DOHH2 (cell line): Measurements from ENCODE around the gene CNTNAP5.

Experiments used
- H3F3A ChIP-seq: fragments of 200-600 bp; sonication (generic), shearing (Covaris generic); 2 replicates; pipeline ENCODE4 v1.6.0; 2016; ENCODE audit warnings: antibody characterized with exemption, mild to moderate bottlenecking; ENCODE audit not compliant: control insufficient read depth, insufficient read depth
- H3K27ac ChIP-seq: fragments of 200-600 bp; sonication (generic); 2 replicates; pipeline ENCODE4 v1.5.1; 2014; ENCODE audit warnings: low read depth, mild to moderate bottlenecking, low read length, moderate library complexity
- H3K27me3 ChIP-seq: fragments of 200-600 bp; sonication (generic); 2 replicates; pipeline ENCODE4 v1.6.1; 2014; ENCODE audit warnings: mild to moderate bottlenecking, low read length, mixed read lengths; ENCODE audit not compliant: control insufficient read depth
- H3K36me3 ChIP-seq: fragments of 200-600 bp; sonication (generic); 2 replicates; pipeline ENCODE4 v1.6.1; 2014; ENCODE audit warnings: mild to moderate bottlenecking, low read length, moderate library complexity, mixed read lengths; ENCODE audit not compliant: control insufficient read depth
- H3K4me1 ChIP-seq: fragments of 200-600 bp; sonication (generic); 2 replicates; pipeline ENCODE4 v1.6.1; 2014; ENCODE audit warnings: mild to moderate bottlenecking, low read length, mixed read lengths; ENCODE audit not compliant: control insufficient read depth
- H3K4me2 ChIP-seq: fragments of 200-600 bp; sonication (generic); 2 replicates; pipeline ENCODE4 v1.6.0; 2014; ENCODE audit warnings: mild to moderate bottlenecking, low read length, moderate library complexity
- H3K4me3 ChIP-seq: fragments of 200-600 bp; sonication (generic); 2 replicates; pipeline ENCODE4 v1.5.1; 2014; ENCODE audit warnings: mild to moderate bottlenecking, low read length, mixed read lengths
- H3K79me2 ChIP-seq: fragments of 200-600 bp; sonication (generic); 2 replicates; pipeline ENCODE4 v1.6.1; 2014; ENCODE audit warnings: mild to moderate bottlenecking, low read length, mixed read lengths; ENCODE audit not compliant: control insufficient read depth
- H3K9me2 ChIP-seq: fragments of 200-600 bp; sonication (generic); replicated peaks from 2 replicates; pipeline ENCODE4 v1.6.1; 2014; ENCODE audit warnings: mild to moderate bottlenecking, low read length, mixed read lengths; ENCODE audit not compliant: control insufficient read depth
- H3K9me3 ChIP-seq: fragments of 200-600 bp; sonication (generic); 2 replicates; pipeline ENCODE4 v1.6.1; 2014; ENCODE audit warnings: antibody characterized with exemption, low read length, mixed read lengths; ENCODE audit not compliant: control insufficient read depth, insufficient read depth
- H4K20me1 ChIP-seq: fragments of 200-600 bp; sonication (generic); 2 replicates; pipeline ENCODE4 v1.6.0; 2014; ENCODE audit warnings: low read depth, mild to moderate bottlenecking, antibody characterized with exemption, low read length, moderate library complexity; ENCODE audit not compliant: control insufficient read depth, insufficient read depth
- EZH2phosphoT487 ChIP-seq: fragments of 200-600 bp; sonication (generic); IDR thresholded peaks from 2 replicates; pipeline ENCODE4 v1.6.1; 2017; ENCODE audit warnings: borderline replicate concordance, mild to moderate bottlenecking, antibody characterized with exemption, low read length, moderate library complexity, mixed read lengths
- TF ChIP-seq, protein P1 (sequence below): fragments of 200-600 bp; sonication (generic); IDR thresholded peaks from one replicate; pipeline ENCODE4 v1.5.1; 2014; ENCODE audit warnings: antibody characterized with exemption, mild to moderate bottlenecking, low read depth, low read length; ENCODE audit not compliant: poor library complexity, severe bottlenecking

CNTNAP5 gene

DNA sequence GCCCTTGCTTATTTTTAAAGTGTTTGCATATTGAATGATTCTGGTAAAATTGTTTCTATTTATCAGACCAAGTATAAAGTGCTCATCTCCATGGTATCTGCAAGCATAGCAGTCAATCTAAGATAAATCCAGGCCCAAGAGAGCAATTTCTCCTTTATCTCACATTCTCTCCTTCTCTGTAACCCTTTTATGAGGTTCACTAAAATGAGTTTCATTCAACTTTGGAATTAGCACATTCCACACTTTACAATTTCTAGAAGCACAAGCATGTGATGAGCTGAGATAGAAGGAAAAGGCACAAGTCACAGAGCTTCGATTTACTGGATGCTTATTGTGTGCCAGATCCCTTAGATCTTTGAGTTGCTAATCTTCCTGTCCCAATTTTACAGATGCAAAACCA, 97.3 kb downstream of the CNTNAP5 start:
- Histone ChIP-seq H3K4me1 (no peaks in the 10 kb centered on the region), H3K27me3 (no peaks in the 10 kb centered on the region), H3K4me2 (no peak overlapping the region), H3K4me3 (no peak overlapping the region), H3K27ac (no peak overlapping the region), H3F3A (no peaks in the 10 kb centered on the region), H3K79me2 (no peaks in the 10 kb centered on the region), H4K20me1 (no peaks in the 10 kb centered on the region), H3K9me2 (no peaks in the 10 kb centered on the region), H3K9me3 (no peaks in the 10 kb centered on the region), H3K36me3 (no peaks in the 10 kb centered on the region)
- TF ChIP-seq, protein P1, sequence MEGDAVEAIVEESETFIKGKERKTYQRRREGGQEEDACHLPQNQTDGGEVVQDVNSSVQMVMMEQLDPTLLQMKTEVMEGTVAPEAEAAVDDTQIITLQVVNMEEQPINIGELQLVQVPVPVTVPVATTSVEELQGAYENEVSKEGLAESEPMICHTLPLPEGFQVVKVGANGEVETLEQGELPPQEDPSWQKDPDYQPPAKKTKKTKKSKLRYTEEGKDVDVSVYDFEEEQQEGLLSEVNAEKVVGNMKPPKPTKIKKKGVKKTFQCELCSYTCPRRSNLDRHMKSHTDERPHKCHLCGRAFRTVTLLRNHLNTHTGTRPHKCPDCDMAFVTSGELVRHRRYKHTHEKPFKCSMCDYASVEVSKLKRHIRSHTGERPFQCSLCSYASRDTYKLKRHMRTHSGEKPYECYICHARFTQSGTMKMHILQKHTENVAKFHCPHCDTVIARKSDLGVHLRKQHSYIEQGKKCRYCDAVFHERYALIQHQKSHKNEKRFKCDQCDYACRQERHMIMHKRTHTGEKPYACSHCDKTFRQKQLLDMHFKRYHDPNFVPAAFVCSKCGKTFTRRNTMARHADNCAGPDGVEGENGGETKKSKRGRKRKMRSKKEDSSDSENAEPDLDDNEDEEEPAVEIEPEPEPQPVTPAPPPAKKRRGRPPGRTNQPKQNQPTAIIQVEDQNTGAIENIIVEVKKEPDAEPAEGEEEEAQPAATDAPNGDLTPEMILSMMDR: no peak
- no peak for TF ChIP-seq EZH2phosphoT487

DNA sequence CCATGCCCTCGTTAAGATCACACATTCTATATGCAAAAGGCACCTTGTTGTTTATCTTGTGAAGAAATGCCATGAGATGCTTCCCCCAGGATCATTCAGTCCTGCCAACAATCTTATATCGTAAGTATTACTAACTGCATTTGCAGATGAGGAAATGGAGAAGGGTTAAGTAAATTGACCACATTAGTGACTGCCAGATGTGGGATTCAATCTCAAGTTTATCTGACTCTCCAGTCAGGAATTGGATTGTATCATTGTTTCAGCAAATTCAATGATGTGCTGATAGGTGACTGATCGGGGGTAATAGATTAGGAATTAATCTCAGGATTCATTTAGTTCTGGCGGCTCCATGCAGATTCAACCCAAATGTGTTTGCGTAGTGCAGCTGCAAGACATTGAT, 106.2 kb downstream of the CNTNAP5 start:
- Histone ChIP-seq H4K20me1 (no peaks in the 10 kb centered on the region), H3K9me3 (no peaks in the 10 kb centered on the region), H3K79me2 (no peaks in the 10 kb centered on the region), H3F3A (no peaks in the 10 kb centered on the region), H3K36me3 (no peaks in the 10 kb centered on the region), H3K4me1 (no peaks in the 10 kb centered on the region), H3K27ac (no peak overlapping the region), H3K4me2 (no peak overlapping the region), H3K9me2 (no peaks in the 10 kb centered on the region), H3K27me3 (no peaks in the 10 kb centered on the region), H3K4me3 (no peak overlapping the region)
- TF ChIP-seq, protein P1: no peak
- no peak for TF ChIP-seq EZH2phosphoT487

DNA sequence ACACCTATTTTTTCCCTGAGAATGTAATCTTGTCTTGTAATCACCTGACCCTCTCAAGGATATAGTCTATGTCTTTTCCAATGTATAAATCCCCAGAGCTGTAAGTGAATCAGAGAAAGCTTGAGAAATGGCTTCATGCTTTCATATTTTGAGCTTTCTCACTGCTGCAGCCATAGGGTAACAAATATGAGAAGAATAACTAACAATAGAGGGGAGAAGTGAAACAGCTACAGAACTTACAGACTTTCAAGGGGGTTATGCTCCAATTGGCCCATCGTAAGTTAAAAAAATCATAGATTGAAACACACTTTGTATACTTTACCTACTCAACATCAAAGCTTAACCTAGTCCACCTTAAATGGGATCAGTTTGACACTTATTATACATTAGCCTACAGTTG, 111.0 kb downstream of the CNTNAP5 start:
- TF ChIP-seq EZH2phosphoT487: no peak
- TF ChIP-seq, protein P1: no peak
- Histone ChIP-seq H3K36me3 (no peaks in the 10 kb centered on the region), H3K4me3 (no peak overlapping the region), H3K9me2 (no peaks in the 10 kb centered on the region), H3K27ac (no peak overlapping the region), H3K4me2 (no peak overlapping the region), H3K27me3 (no peaks in the 10 kb centered on the region), H3K4me1 (no peaks in the 10 kb centered on the region), H3K9me3 (no peaks in the 10 kb centered on the region), H3F3A (no peaks in the 10 kb centered on the region), H4K20me1 (no peaks in the 10 kb centered on the region), H3K79me2 (no peaks in the 10 kb centered on the region)

DNA sequence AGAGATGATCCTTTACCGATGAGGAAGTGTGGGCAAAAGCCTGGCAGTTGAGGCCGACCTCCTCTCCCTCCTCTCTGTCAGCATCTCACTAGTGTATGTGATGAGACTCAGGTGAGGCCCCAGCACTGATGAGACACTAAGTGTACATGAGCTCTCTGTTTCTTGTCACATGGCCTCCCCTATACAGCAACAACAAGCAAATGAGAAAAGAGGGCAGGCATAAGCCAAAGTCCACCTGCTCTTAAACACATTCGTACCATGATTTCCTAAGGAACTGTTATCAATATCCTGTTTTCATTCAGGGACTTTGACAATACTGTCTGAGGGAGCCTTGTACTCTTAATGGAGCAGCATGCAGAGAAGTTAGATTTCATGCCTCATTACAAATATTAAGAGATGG, 113.0 kb downstream of the CNTNAP5 start:
- Histone ChIP-seq H3K27ac (no peak overlapping the region), H3K4me1 (no peaks in the 10 kb centered on the region), H3K27me3 (no peaks in the 10 kb centered on the region)

More for the DNA sequence above, 113.0 kb downstream of the CNTNAP5 start:
- no peak overlapping the region for H3K4me2 ChIP-seq
- H3K36me3 ChIP-seq: no peaks in the 10 kb centered on the region
- no peaks in the 10 kb centered on the region for H4K20me1 ChIP-seq
- TF ChIP-seq, protein P1: no peak
- TF ChIP-seq EZH2phosphoT487: no peak
- no peak overlapping the region for H3K4me3 ChIP-seq
- H3F3A ChIP-seq: no peaks in the 10 kb centered on the region
- H3K79me2 ChIP-seq: no peaks in the 10 kb centered on the region
- no peaks in the 10 kb centered on the region for H3K9me2 ChIP-seq
- no peaks in the 10 kb centered on the region for H3K9me3 ChIP-seq
